Amygdala (tissue), 56 donors: Measurements from ENCODE around the gene AOPEP.
A peak's percentile ranks its signal among the peaks of the same experiment; 100 is the strongest.
"Not testable (repeated sequence)": the region's sequence is repeated elsewhere in the genome, so short reads cannot be mapped to it uniquely, and the experiment has no call there.

ENCODE experiments used
- DNase-seq, 56 donors: peaks; one replicate each; lab custom pipeline; 2025; lab: John Stamatoyannopoulos, UW

AOPEP gene

GRCh38 chr9:94829380-94830070, 103.0 kb downstream of the AOPEP start:
- DNase-seq: no peak

GRCh38 chr9:94830071-94830604, 103.6 kb downstream of the AOPEP start:
- DNase-seq: not testable (repeated sequence)

GRCh38 chr9:94833802-94834201, 107.3 kb downstream of the AOPEP start:
- DNase-seq: no peak

- DNase-seq: no peak
These were observed 110.9 kb downstream of the AOPEP start for GRCh38 chr9:94837404-94837803.

- no peak for DNase-seq
These were observed 112.9 kb downstream of the AOPEP start for GRCh38 chr9:94839398-94839797.

GRCh38 chr9:94840738-94841137, 114.2 kb downstream of the AOPEP start:
- no peak for DNase-seq

- DNase-seq: no peak
These were observed 116.6 kb downstream of the AOPEP start for GRCh38 chr9:94843134-94843533.

GRCh38 chr9:94846739-94847138, 120.2 kb downstream of the AOPEP start:
- DNase-seq: no peak

- no peak for DNase-seq
These were observed 121.0 kb downstream of the AOPEP start for GRCh38 chr9:94847486-94847885.

- DNase-seq: not testable (repeated sequence)
These were observed 122.3 kb downstream of the AOPEP start for GRCh38 chr9:94848791-94849190.

- peak in 2 of 56 donors; percentile 3 to 6 for DNase-seq
These were observed 124.3 kb downstream of the AOPEP start for GRCh38 chr9:94850540-94851434.

- no peak for DNase-seq
These were observed 125.0 kb downstream of the AOPEP start for GRCh38 chr9:94851467-94851866.

GRCh38 chr9:94851892-94852291, 125.4 kb downstream of the AOPEP start:
- no peak for DNase-seq

- no peak for DNase-seq
These were observed 125.9 kb downstream of the AOPEP start for GRCh38 chr9:94852373-94852772.

- no peak for DNase-seq
These were observed 127.4 kb downstream of the AOPEP start for GRCh38 chr9:94853887-94854286.

GRCh38 chr9:94855903-94856302, 129.4 kb downstream of the AOPEP start:
- no peak for DNase-seq

- no peak for DNase-seq
These were observed 131.3 kb downstream of the AOPEP start for GRCh38 chr9:94857791-94858190.

- DNase-seq: no peak
These were observed 132.7 kb downstream of the AOPEP start for GRCh38 chr9:94859226-94859625.

GRCh38 chr9:94859891-94860290, 133.4 kb downstream of the AOPEP start:
- no peak for DNase-seq

- no peak for DNase-seq
These were observed 134.4 kb downstream of the AOPEP start for GRCh38 chr9:94860678-94861588.
